BJ (cell line): ENCODE measurements around the gene A4GNT. TPM values are rescaled to one million over a fixed set of nuclear protein-coding genes. Genes with fewer than 3 reads are reported as not detected.

Source experiments
- CTCF ChIA-PET: fragments of 350-600 bp; formaldehyde crosslinking; extraction: SDS; loops from one replicate; lab custom pipeline; 2021; ENCODE audit warnings: antibody characterized with exemption, inconsistent platforms; lab: Yijun Ruan, JAX
- POLR2A ChIA-PET: fragments of 300-600 bp; sonication (Branson Sonifier 250); formaldehyde crosslinking; extraction: SDS; loops from one replicate; lab custom pipeline; 2021; ENCODE audit warnings: antibody characterized with exemption; lab: Charles Lee
- DNase-seq: peaks from one replicate; pipeline ENCODE4 v3.0.0-alpha.2; 2011; ENCODE audit warnings: low read depth
- H3K27me3 ChIP-seq: 2 replicates; pipeline ENCODE4 v1.6.0; 2011; ENCODE audit warnings: low read length; ENCODE audit not compliant: control insufficient read depth, insufficient read depth
- H3K36me3 ChIP-seq: 2 replicates; pipeline ENCODE4 v1.5.1; 2011; ENCODE audit warnings: low read length; ENCODE audit not compliant: control insufficient read depth, insufficient read depth
- H3K4me3 ChIP-seq: 2 replicates; pipeline ENCODE4 v1.5.1; 2011; ENCODE audit warnings: low read depth, mild to moderate bottlenecking, control low read depth, low read length
- CTCF ChIP-seq: IDR thresholded peaks from 2 replicates; pipeline ENCODE4 v1.5.1; 2011; ENCODE audit warnings: low read depth, mild to moderate bottlenecking, control low read depth, inconsistent platforms, low read length, moderate library complexity; ENCODE audit not compliant: insufficient read depth
- polyA plus RNA-seq: library from polyadenylated mRNA; depleted of rRNA; stranded (reverse); fragments of >200 nt; gene quantifications from 2 replicates; pipeline ENCODE4 v1.2.3, GENCODE V29; 2011

A4GNT gene
- polyA plus RNA-seq, 1 experiment, result not detected

GRCh38 chr3:138135146-138135832 lies 3.1 kb upstream of the A4GNT start:
- H3K36me3 ChIP-seq, result no peaks in the 10 kb centered on the region
- H3K27me3 ChIP-seq, result no peaks in the 10 kb centered on the region
- TF ChIP-seq CTCF, result no peak
- POLR2A ChIA-PET, result no interaction called here
- H3K4me3 ChIP-seq, result no peak overlapping the region
- DNase-seq, result no peak
- CTCF ChIA-PET, result interaction anchor here (0.7 kb wide), 1 partner anchor 30 kb away, joined by 3 read pairs; no protein-coding TSS in a partner anchor

GRCh38 chr3:138127636-138128365 lies 4.4 kb downstream of the A4GNT start:
- ChIA-PET CTCF (interaction anchor here (0.8 to 13.8 kb wide), 3 partner anchors 9 to 62 kb away, joined by 3 to 311 read pairs (median 10); no protein-coding TSS in a partner anchor), POLR2A (interaction anchor here (0.6 kb wide), 1 partner anchor 37 kb away, joined by 3 read pairs; no protein-coding TSS in a partner anchor)
- Histone ChIP-seq H3K36me3 (no peaks in the 10 kb centered on the region), H3K27me3 (no peaks in the 10 kb centered on the region), H3K4me3 (no peak overlapping the region)
- DNase-seq, result no peak
- no peak for TF ChIP-seq CTCF

- Histone ChIP-seq H3K27me3 (no peaks in the 10 kb centered on the region), H3K4me3 (no peak overlapping the region), H3K36me3 (no peaks in the 10 kb centered on the region)
- POLR2A ChIA-PET, result interaction anchor here (0.7 to 1.4 kb wide), 2 partner anchors 10 to 19 kb away, joined by 3 to 5 read pairs; partner anchors contain the start of gene DZIP1L
- DNase-seq, result no peak
- CTCF ChIA-PET, result interaction anchor here (0.7 to 13.8 kb wide), 3 partner anchors 10 to 293 kb away, joined by 3 to 311 read pairs (median 7); partner anchors contain the start of gene DZIP1L
- TF ChIP-seq CTCF, result no peak
Measured at GRCh38 chr3:138125548-138126221, 6.5 kb downstream of the A4GNT start.

- ChIA-PET CTCF (interaction anchor here (0.7 to 13.8 kb wide), 3 partner anchors 9 to 294 kb away, joined by 3 to 311 read pairs (median 7); partner anchors contain the start of gene DZIP1L), POLR2A (interaction anchor here (0.7 to 1.4 kb wide), 2 partner anchors 9 to 18 kb away, joined by 3 to 5 read pairs; partner anchors contain the start of gene DZIP1L)
- H3K27me3 ChIP-seq, result no peaks in the 10 kb centered on the region
- no peaks in the 10 kb centered on the region for H3K36me3 ChIP-seq
- DNase-seq, result no peak
- no peak for TF ChIP-seq CTCF
- H3K4me3 ChIP-seq, result no peak overlapping the region
Measured at GRCh38 chr3:138124706-138125355, 7.4 kb downstream of the A4GNT start.
